HUES6 (cell line): ENCODE results near the gene MYH7.

Experiments
- H3K27ac ChIP-seq: 2 replicates; pipeline ENCODE4 v1.7.0; 2013; ENCODE audit warnings: low read depth, mild to moderate bottlenecking, low read length, inconsistent platforms
- H3K27me3 ChIP-seq: 2 replicates; pipeline ENCODE4 v1.6.1; 2013; ENCODE audit warnings: low read length; ENCODE audit not compliant: control insufficient read depth, insufficient read depth
- H3K36me3 ChIP-seq: 2 replicates; pipeline ENCODE4 v1.6.1; 2013; ENCODE audit warnings: low read length; ENCODE audit not compliant: control insufficient read depth, insufficient read depth
- H3K4me1 ChIP-seq: 2 replicates; pipeline ENCODE4 v1.6.1; 2013; ENCODE audit warnings: low read length; ENCODE audit not compliant: control insufficient read depth, insufficient read depth
- H3K4me3 ChIP-seq: 2 replicates; pipeline ENCODE4 v1.5.1; 2013; ENCODE audit warnings: low read depth, low read length
- H3K9ac ChIP-seq: one replicate; pipeline ENCODE4 v1.6.1; 2013; ENCODE audit warnings: mild to moderate bottlenecking, low read length
- H3K9me3 ChIP-seq: 2 replicates; pipeline ENCODE4 v1.6.1; 2013; ENCODE audit warnings: low read depth, low read length; ENCODE audit not compliant: control insufficient read depth, insufficient read depth

The MYH7 gene

DNA sequence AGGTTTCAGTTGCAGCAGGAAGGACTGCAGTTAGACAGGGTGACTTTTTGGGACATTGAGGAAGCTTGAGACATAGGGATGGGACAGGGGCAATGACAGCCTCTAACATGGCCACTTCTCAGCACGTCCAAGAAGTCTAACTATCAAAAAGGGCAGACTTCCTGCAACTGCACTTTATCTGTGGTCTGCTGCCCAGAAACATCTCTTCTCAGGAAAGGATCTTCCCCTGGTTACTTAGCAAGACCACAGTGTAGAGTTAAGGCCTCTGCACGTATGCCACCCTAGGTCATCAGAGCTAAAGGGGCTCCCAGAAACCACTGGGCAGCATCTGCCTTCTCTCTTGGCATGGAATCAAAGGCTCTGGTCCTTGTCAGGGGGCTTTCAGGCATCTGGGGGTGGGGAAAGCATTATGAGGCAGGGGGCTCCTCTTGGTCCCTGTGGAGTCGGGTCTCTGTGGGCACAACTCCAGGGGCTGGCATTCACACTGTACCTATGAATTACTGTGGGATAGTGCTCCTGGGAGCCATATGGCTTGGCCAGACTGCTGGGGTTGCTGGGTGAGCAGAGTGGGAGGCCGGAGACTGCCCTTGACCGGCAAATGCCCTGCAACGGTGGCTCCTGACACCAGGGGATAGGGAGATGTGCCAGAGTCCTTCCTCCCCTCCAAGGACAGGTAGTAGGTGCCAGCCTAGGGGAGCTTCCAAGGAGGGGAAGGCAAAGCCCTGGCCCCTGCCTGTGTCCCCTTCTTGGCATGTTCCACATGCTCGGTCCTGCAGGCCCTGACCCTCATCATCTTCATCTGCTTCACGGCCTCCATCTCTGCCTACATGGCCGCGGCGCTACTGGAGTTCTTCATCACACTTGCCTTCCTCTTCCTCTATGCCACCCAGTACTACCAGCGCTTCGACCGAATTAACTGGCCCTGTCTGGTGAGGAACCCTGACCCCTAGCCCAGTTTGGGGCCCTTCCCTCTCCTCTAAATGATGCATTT, 57.6 kb downstream of the MYH7 start:
- H3K27ac ChIP-seq: no peak overlapping the region
- H3K4me1 ChIP-seq: peaks cover 8% of the 10 kb centered on the region
- H3K4me3 ChIP-seq: no peak overlapping the region
- H3K27me3 ChIP-seq: peaks cover 27% of the 10 kb centered on the region
- H3K36me3 ChIP-seq: no peaks in the 10 kb centered on the region
- no peak overlapping the region for H3K9ac ChIP-seq
- no peaks in the 10 kb centered on the region for H3K9me3 ChIP-seq

- Histone ChIP-seq H3K9ac (no peak overlapping the region), H3K4me3 (no peak overlapping the region), H3K27ac (no peak overlapping the region), H3K36me3 (no peaks in the 10 kb centered on the region), H3K27me3 (peaks cover 28% of the 10 kb centered on the region), H3K4me1 (peaks cover 8% of the 10 kb centered on the region), H3K9me3 (no peaks in the 10 kb centered on the region)
Observed at GRCh38 chr14:23377198-23377550, 58.3 kb downstream of the MYH7 start.

DNA sequence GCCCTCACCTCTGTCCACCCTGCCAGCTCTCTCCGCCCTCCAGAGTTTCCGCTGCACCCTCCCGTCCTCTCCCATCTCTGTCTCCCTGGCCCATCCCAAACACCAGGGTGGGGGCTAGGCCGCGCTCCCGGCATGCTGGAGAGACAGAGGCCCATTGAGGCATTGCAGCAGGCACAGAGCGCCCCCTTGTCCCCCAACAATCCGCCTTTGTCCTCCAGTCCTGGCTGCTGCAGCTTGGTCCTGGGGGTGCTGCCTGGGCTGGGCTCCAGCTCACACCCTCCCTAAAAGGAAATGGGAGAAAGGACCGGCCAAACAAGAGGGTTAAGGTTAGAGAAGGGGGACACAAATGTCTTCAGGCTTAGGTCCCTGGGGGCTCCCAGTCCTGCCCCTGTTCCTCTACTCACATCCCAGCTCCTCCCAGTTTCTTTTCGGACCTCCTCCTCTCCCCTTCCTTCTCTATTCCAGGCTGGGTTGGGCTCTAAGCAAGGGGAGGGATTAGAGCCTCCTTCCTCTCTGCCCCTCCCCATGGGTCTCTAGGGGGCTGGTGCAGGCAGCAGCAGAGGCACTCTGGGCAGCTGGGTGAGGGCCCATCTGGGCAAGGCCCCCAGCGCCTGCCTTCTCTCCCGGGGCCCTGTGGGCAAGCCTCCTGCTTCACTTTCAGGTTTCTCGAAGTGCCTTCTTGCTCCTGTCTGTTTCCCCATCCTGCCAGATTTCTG, 58.8 kb downstream of the MYH7 start, which contains the start of gene CMTM5:
CMTM5 (plus strand) TSS at position 565 of the 716 bp plus-strand sequence. CDS start 206 bp downstream, outside the sequence.
- H3K36me3 ChIP-seq: no peaks in the 10 kb centered on the region
- peaks cover 8% of the 10 kb centered on the region for H3K4me1 ChIP-seq
- peaks cover 34% of the 10 kb centered on the region for H3K27me3 ChIP-seq
- 0 out of 2 replicates have a peak within 1 kb of the TSS, but pooled peaks have one; percentile 21 for H3K4me3 ChIP-seq
- H3K27ac ChIP-seq: no peak within 1 kb of the TSS
- no peak within 1 kb of the TSS for H3K9ac ChIP-seq
- H3K9me3 ChIP-seq: no peaks in the 10 kb centered on the region

GRCh38 chr14:23375527-23376251, 59.8 kb downstream of the MYH7 start:
- H3K27me3 ChIP-seq: peaks cover 43% of the 10 kb centered on the region
- no peaks in the 10 kb centered on the region for H3K36me3 ChIP-seq
- no peak overlapping the region for H3K27ac ChIP-seq
- no peak overlapping the region for H3K9ac ChIP-seq
- H3K4me1 ChIP-seq: peaks cover 8% of the 10 kb centered on the region
- H3K4me3 ChIP-seq: no peak overlapping the region
- no peaks in the 10 kb centered on the region for H3K9me3 ChIP-seq

- peaks cover 52% of the 10 kb centered on the region for H3K27me3 ChIP-seq
- H3K9me3 ChIP-seq: no peaks in the 10 kb centered on the region
- no peak overlapping the region for H3K4me3 ChIP-seq
- H3K4me1 ChIP-seq: peaks cover 8% of the 10 kb centered on the region
- no peak overlapping the region for H3K9ac ChIP-seq
- H3K36me3 ChIP-seq: no peaks in the 10 kb centered on the region
- no peak overlapping the region for H3K27ac ChIP-seq
Observed at GRCh38 chr14:23373041-23373440, 62.4 kb downstream of the MYH7 start.

DNA sequence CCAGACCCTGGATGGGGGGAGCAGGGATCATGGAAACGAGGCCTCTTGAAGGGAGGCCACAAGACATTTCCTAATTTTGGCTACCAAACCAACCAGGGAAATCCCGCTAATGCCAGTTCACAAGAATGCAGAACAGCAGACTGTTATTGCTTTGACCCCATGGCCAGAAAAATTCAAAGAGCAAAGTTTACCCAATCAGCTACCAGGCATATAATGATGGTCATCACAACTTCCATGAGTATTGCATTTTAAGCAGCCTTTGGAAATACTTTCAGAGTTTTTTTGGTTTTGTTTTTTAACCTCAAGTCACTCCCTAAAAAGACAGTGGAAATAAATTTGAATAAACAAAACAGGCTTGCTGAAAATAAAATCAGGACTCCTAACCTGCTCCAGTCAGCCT, 63.0 kb downstream of the MYH7 start, which contains the start of gene IL25:
IL25 (plus strand) TSS at position 301 of the 400 bp plus-strand sequence.
- H3K9me3 ChIP-seq: no peaks in the 10 kb centered on the region
- H3K9ac ChIP-seq: no peak within 1 kb of the TSS
- H3K4me3 ChIP-seq: no peak within 1 kb of the TSS
- H3K27ac ChIP-seq: no peak within 1 kb of the TSS
- H3K27me3 ChIP-seq: peaks cover 52% of the 10 kb centered on the region
- H3K4me1 ChIP-seq: peaks cover 8% of the 10 kb centered on the region
- H3K36me3 ChIP-seq: no peaks in the 10 kb centered on the region

GRCh38 chr14:23371865-23372264, 63.6 kb downstream of the MYH7 start:
- H3K9me3 ChIP-seq: no peaks in the 10 kb centered on the region
- no peak overlapping the region for H3K4me3 ChIP-seq
- H3K9ac ChIP-seq: no peak overlapping the region
- H3K36me3 ChIP-seq: no peaks in the 10 kb centered on the region
- no peak overlapping the region for H3K27ac ChIP-seq
- peaks cover 10% of the 10 kb centered on the region for H3K4me1 ChIP-seq
- H3K27me3 ChIP-seq: peaks cover 51% of the 10 kb centered on the region

GRCh38 chr14:23370221-23370620, 65.2 kb downstream of the MYH7 start:
- H3K9me3 ChIP-seq: no peaks in the 10 kb centered on the region
- H3K4me1 ChIP-seq: peaks cover 8% of the 10 kb centered on the region; the same call in 1 of the 2 replicates
- no peak overlapping the region for H3K27ac ChIP-seq
- H3K36me3 ChIP-seq: no peaks in the 10 kb centered on the region
- H3K9ac ChIP-seq: no peak overlapping the region
- no peak overlapping the region for H3K4me3 ChIP-seq
- H3K27me3 ChIP-seq: peaks cover 47% of the 10 kb centered on the region

DNA sequence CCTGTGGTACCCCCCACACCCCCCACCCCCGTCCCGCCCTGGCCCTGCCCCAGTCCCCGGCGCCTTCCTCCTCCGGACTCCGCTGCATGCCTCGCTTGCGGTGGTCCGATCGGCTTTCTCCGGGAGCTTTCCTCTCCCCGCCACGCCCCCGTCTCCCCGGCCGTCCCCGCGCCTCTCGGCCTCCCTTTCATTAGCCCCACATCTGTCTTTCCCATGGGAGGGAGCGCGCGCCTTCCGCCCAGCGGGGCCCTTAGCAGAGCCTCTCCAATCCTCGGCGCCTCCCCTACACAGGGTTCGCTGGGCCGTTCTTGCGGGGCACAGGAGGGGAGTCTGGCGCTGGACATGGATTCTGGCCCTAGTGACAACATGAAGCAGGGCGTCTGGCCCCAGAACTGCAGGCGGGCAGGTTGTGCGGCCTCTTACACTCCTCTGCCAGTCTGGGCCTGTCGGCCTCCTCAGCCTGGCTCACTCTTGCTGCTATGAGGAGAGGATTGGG, 69.0 kb downstream of the MYH7 start:
- Histone ChIP-seq H3K9ac (peak overlapping the region; percentile 36), H3K27ac (no peak overlapping the region), H3K4me1 (peaks cover 21% of the 10 kb centered on the region), H3K4me3 (peak overlapping the region; percentile 66), H3K9me3 (no peaks in the 10 kb centered on the region), H3K36me3 (no peaks in the 10 kb centered on the region; the same call in 1 of the 2 replicates), H3K27me3 (peaks cover 38% of the 10 kb centered on the region)

DNA sequence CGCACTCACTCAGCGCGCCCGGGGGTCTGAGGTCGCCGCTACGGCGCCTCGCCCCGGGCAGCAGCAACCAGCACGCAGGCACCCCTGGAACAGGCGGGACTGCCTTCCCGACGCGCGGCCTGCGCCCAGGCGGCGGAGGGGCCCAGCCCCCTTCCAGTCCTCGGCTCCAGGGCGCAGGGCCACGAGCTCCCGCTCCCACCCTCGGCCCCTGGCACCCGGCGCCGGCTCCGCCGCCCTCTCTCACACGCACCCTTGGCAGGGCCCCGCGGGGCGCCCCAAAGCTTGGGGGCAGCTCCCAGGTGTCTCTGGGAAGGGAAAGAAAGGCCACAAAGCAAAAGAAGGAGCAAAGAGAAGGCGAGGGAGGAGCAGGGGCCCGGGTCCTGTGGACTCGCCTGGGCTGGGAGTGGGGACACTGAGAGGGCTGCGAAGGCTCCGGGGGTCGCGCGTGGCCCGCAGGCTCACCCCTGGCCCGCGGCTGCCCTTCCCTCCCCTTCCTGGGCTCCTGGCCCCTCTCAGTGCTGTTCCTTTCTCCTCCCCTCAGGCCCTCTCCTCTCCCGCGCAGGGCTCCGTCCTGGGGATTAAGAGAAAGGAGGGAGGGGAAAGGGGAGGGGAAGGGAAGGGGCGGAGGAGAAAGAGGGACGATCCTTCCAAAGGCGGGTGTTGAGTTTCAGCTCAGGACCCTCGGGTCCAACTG, 69.6 kb downstream of the MYH7 start:
- Histone ChIP-seq H3K36me3 (no peaks in the 10 kb centered on the region; the same call in 1 of the 2 replicates), H3K9me3 (no peaks in the 10 kb centered on the region), H3K4me1 (peaks cover 21% of the 10 kb centered on the region), H3K27me3 (peaks cover 32% of the 10 kb centered on the region), H3K27ac (peak overlapping the region; percentile 86; the same call in 1 of the 2 replicates), H3K9ac (peak overlapping the region; percentile 72), H3K4me3 (peak overlapping the region; percentile 66)
